Ovary (tissue), 3 donors: Measurements from ENCODE around the gene AUTS2.

Experiments
- CTCF ChIP-seq, 3 donors: fragments of 450-650 bp in 2 of 3; fragments of 200-600 bp in 1 of 3; IDR thresholded peaks; one replicate each; pipeline versions ENCODE4 v1.5.1 to v1.8.0; 2016 to 2022; ENCODE audit warnings: antibody characterized with exemption in 3 of 3, mild to moderate bottlenecking in 1 of 3
- POLR2A ChIP-seq: fragments of 450-650 bp; IDR thresholded peaks from one replicate; pipeline ENCODE4 v1.6.1; 2017; ENCODE audit warnings: antibody characterized with exemption, mild to moderate bottlenecking, moderate library complexity
- donor health status: DM: no; HTN: no; CAD: no.

GRCh38 chr7:70556761-70557160 lies 958.5 kb downstream of the AUTS2 start:
- TF ChIP-seq CTCF (IDR thresholded peaks at IDR 0.05) (no peak), POLR2A (no peak)
